Activated CD8-positive, alpha-beta memory T cell treated with anti-CD3 and anti-CD28 coated beads for 1 hour (primary cell): ENCODE measurements around the gene DPH5.
"Not testable (repeated sequence)": the region's sequence is repeated elsewhere in the genome, so short reads cannot be mapped to it uniquely, and the experiment has no call there.

Experiments
- DNase-seq, 2 donors: peaks; one replicate each; pipeline ENCODE4 v3.0.0-alpha.2; 2020; ENCODE audit warnings: low read depth in 1 of 2; ENCODE audit errors: extremely low read depth in 1 of 2

Gene DPH5

GRCh38 chr1:101032129-101032528, 6.5 kb upstream of the DPH5 start:
- not testable (repeated sequence) for DNase-seq

GRCh38 chr1:101030881-101031280, 5.3 kb upstream of the DPH5 start:
- DNase-seq: no peak

GRCh38 chr1:101029184-101029583, 3.6 kb upstream of the DPH5 start:
- no peak for DNase-seq

GRCh38 chr1:101028466-101028865, 2.9 kb upstream of the DPH5 start:
- no peak for DNase-seq

- no peak for DNase-seq
Measured at GRCh38 chr1:101027194-101027772, 1.7 kb upstream of the DPH5 start.

GRCh38 chr1:101026430-101026788, 825 bp upstream of the DPH5 start:
- no peak for DNase-seq

- no peak for DNase-seq
Measured at GRCh38 chr1:101025283-101025656, 314 bp downstream of the DPH5 start.

GRCh38 chr1:101022294-101022693, 3.3 kb downstream of the DPH5 start:
- DNase-seq: no peak

- no peak for DNase-seq
Measured at GRCh38 chr1:101017448-101017847, 8.1 kb downstream of the DPH5 start.

GRCh38 chr1:101013776-101014175, 11.8 kb downstream of the DPH5 start:
- no peak for DNase-seq

- no peak for DNase-seq
Measured at GRCh38 chr1:101008229-101008834, 17.3 kb downstream of the DPH5 start.

- no peak for DNase-seq
Measured at GRCh38 chr1:101006553-101006952, 19.0 kb downstream of the DPH5 start.

- no peak for DNase-seq
Measured at GRCh38 chr1:101005871-101006270, 19.7 kb downstream of the DPH5 start.

GRCh38 chr1:101005183-101005582, 20.4 kb downstream of the DPH5 start:
- DNase-seq: no peak

GRCh38 chr1:101004670-101005069, 20.9 kb downstream of the DPH5 start:
- DNase-seq: no peak

- no peak for DNase-seq
Measured at GRCh38 chr1:101004061-101004460, 21.5 kb downstream of the DPH5 start.

- DNase-seq: no peak
Measured at GRCh38 chr1:101003012-101003650, 22.5 kb downstream of the DPH5 start.

- no peak for DNase-seq
Measured at GRCh38 chr1:101002551-101002950, 23.0 kb downstream of the DPH5 start.

GRCh38 chr1:101000131-101000873, 25.3 kb downstream of the DPH5 start:
- no peak for DNase-seq

GRCh38 chr1:100998426-100998825, 27.2 kb downstream of the DPH5 start:
- DNase-seq: no peak

- no peak for DNase-seq
Measured at GRCh38 chr1:100995198-100995988, 30.2 kb downstream of the DPH5 start.
